GM21723 (cell line): ENCODE results near the gene TRIM72.
"Not testable (repeated sequence)": the region's sequence is repeated elsewhere in the genome, so short reads cannot be mapped to it uniquely, and the experiment has no call there.

Experiments
- ATAC-seq: cut with Tn5 transposase; IDR thresholded peaks from one replicate; pipeline ENCODE4 v1.9.1; 2021; ENCODE audit warnings: mild to moderate bottlenecking, moderate library complexity; ENCODE audit not compliant: unreplicated experiment

The TRIM72 gene

GRCh38 chr16:31250782-31251384 is 37.0 kb downstream of the TRIM72 start:
- ATAC-seq = no peak

GRCh38 chr16:31251435-31251834 is 37.5 kb downstream of the TRIM72 start:
- ATAC-seq = no peak

- ATAC-seq = no peak
Measured at GRCh38 chr16:31253642-31254045, 39.7 kb downstream of the TRIM72 start.

- no peak for ATAC-seq
Measured at GRCh38 chr16:31256466-31256865, 42.5 kb downstream of the TRIM72 start.

GRCh38 chr16:31258366-31258765 is 44.4 kb downstream of the TRIM72 start:
- ATAC-seq = no peak

- no peak for ATAC-seq
Measured at GRCh38 chr16:31260136-31260931, 46.4 kb downstream of the TRIM72 start.

- no peak for ATAC-seq
Measured at GRCh38 chr16:31262084-31262483, 48.2 kb downstream of the TRIM72 start.

- ATAC-seq = peak; percentile 89
Measured at GRCh38 chr16:31265329-31266245, 51.7 kb downstream of the TRIM72 start.

- ATAC-seq = no peak
Measured at GRCh38 chr16:31267332-31268032, 53.6 kb downstream of the TRIM72 start.

GRCh38 chr16:31268033-31268365 is 54.1 kb downstream of the TRIM72 start:
- ATAC-seq = no peak

GRCh38 chr16:31268891-31269290 is 55.0 kb downstream of the TRIM72 start:
- no peak for ATAC-seq

- ATAC-seq = no peak
Measured at GRCh38 chr16:31269541-31269940, 55.6 kb downstream of the TRIM72 start.

- not testable (repeated sequence) for ATAC-seq
Measured at GRCh38 chr16:31269973-31270372, 56.1 kb downstream of the TRIM72 start.

- ATAC-seq = no peak
Measured at GRCh38 chr16:31270795-31271194, 56.9 kb downstream of the TRIM72 start.

GRCh38 chr16:31271621-31272190 is 57.8 kb downstream of the TRIM72 start:
- no peak for ATAC-seq

- ATAC-seq = no peak
Measured at GRCh38 chr16:31273187-31273586, 59.3 kb downstream of the TRIM72 start.

GRCh38 chr16:31273676-31274075 is 59.8 kb downstream of the TRIM72 start:
- no peak for ATAC-seq

- ATAC-seq = no peak
Measured at GRCh38 chr16:31274831-31275816, 61.2 kb downstream of the TRIM72 start.

- no peak for ATAC-seq
Measured at GRCh38 chr16:31276600-31276999, 62.7 kb downstream of the TRIM72 start.
